CD4-positive, alpha-beta T cell treated with Interleukin-17A for 4 hours (primary cell): ENCODE results near the gene SORL1.

Source experiments
- DNase-seq: peaks from one replicate; pipeline ENCODE4 v3.0.0-alpha.2; 2020; ENCODE audit warnings: mixed read lengths

Gene SORL1

GRCh38 chr11:121431820-121432526 is 20.1 kb upstream of the SORL1 start:
- DNase-seq = no peak

- no peak for DNase-seq
These were observed 17.0 kb upstream of the SORL1 start for GRCh38 chr11:121435132-121435531.

GRCh38 chr11:121435551-121436511 is 16.3 kb upstream of the SORL1 start:
- DNase-seq = no peak

GRCh38 chr11:121437018-121437685 is 15.0 kb upstream of the SORL1 start:
- no peak for DNase-seq

GRCh38 chr11:121437686-121438078 is 14.4 kb upstream of the SORL1 start:
- no peak for DNase-seq

GRCh38 chr11:121439337-121439736 is 12.8 kb upstream of the SORL1 start:
- no peak for DNase-seq

- DNase-seq = no peak
These were observed 12.4 kb upstream of the SORL1 start for GRCh38 chr11:121439759-121440158.

GRCh38 chr11:121441521-121441920 is 10.6 kb upstream of the SORL1 start:
- no peak for DNase-seq

GRCh38 chr11:121443688-121444275 is 8.3 kb upstream of the SORL1 start:
- no peak for DNase-seq

GRCh38 chr11:121444526-121444925 is 7.6 kb upstream of the SORL1 start:
- no peak for DNase-seq

- DNase-seq = peak; percentile 19
These were observed 6.9 kb upstream of the SORL1 start for GRCh38 chr11:121445071-121445768.

GRCh38 chr11:121446752-121447156 is 5.4 kb upstream of the SORL1 start:
- DNase-seq = no peak

GRCh38 chr11:121448011-121448410 is 4.1 kb upstream of the SORL1 start:
- no peak for DNase-seq

- DNase-seq = no peak
These were observed 3.6 kb upstream of the SORL1 start for GRCh38 chr11:121448431-121448941.

- DNase-seq = peak; percentile 62
These were observed 3.0 kb upstream of the SORL1 start for GRCh38 chr11:121449123-121449522.

- peak; percentile 66 for DNase-seq
These were observed 2.5 kb upstream of the SORL1 start for GRCh38 chr11:121449626-121450025.

GRCh38 chr11:121450401-121450800 is 1.7 kb upstream of the SORL1 start:
- peak; percentile 50 for DNase-seq

- DNase-seq = peak; percentile 77
These were observed 732 bp upstream of the SORL1 start for GRCh38 chr11:121451178-121451985.

GRCh38 chr11:121452609-121453150 is 566 bp downstream of the SORL1 start, which contains the start of gene SORL1-AS1:
SORL1-AS1 (minus strand) TSS chr11:121452967.
- DNase-seq = peak; percentile 74

- DNase-seq = peak; percentile 43
These were observed 1.6 kb downstream of the SORL1 start for GRCh38 chr11:121453589-121454299.
